Uterus (tissue), 4 donors: ENCODE results near the gene CYP11A1. TPM values are rescaled to one million over a fixed set of nuclear protein-coding genes. Genes with fewer than 3 reads are reported as not detected.

Experiments used
- DNase-seq, 2 donors: peaks; one replicate each; pipeline ENCODE4 v3.0.0-alpha.2; 2019 to 2020
- H3K27ac ChIP-seq, 2 donors: fragments of 200-600 bp; sonication (generic); 1 replicate in 1 of 2; 2 replicates in 1 of 2; pipeline ENCODE4 v1.5.1; 2016 to 2018
- H3K27me3 ChIP-seq, 2 donors: fragments of 200-600 bp; sonication (generic); one replicate each; pipeline ENCODE4 v1.5.1; 2018 to 2019; ENCODE audit warnings: control low read depth in 1 of 2
- H3K36me3 ChIP-seq, 2 donors: fragments of 200-600 bp; sonication (generic); one replicate each; pipeline ENCODE4 v1.5.1; 2019; ENCODE audit warnings: control low read depth in 1 of 2
- H3K4me1 ChIP-seq, 2 donors: fragments of 200-600 bp; sonication (generic); one replicate each; pipeline ENCODE4 v1.5.1; 2018 to 2019; ENCODE audit warnings: control low read depth in 1 of 2
- H3K4me3 ChIP-seq, 2 donors: fragments of 200-600 bp; sonication (generic); 1 replicate in 1 of 2; 2 replicates in 1 of 2; pipeline ENCODE4 v1.5.1; 2018 to 2019; ENCODE audit warnings: mild to moderate bottlenecking in 1 of 2
- H3K9me3 ChIP-seq, 2 donors: fragments of 200-600 bp; sonication (generic); one replicate each; pipeline ENCODE4 v1.5.1; 2019; ENCODE audit warnings: control low read depth in 1 of 2
- CTCF ChIP-seq, 4 experiments: fragments of 200-600 bp in 2 of 4; fragments of 450-650 bp in 2 of 4; sonication (generic) in 2 of 4; IDR thresholded peaks; one replicate each; pipeline ENCODE4 v1.5.1; 2016 to 2019; ENCODE audit warnings: antibody characterized with exemption in 4 of 4, mild to moderate bottlenecking in 2 of 4, moderate library complexity in 1 of 4
- POLR2A ChIP-seq, 2 donors: fragments of 450-650 bp; IDR thresholded peaks; one replicate each; pipeline ENCODE4 v1.6.1; 2016; ENCODE audit warnings: antibody characterized with exemption in 2 of 2, mild to moderate bottlenecking in 1 of 2, moderate library complexity in 1 of 2
- intact Hi-C: fragments of 100-400 bp; cut with DNase I; formaldehyde crosslinking; loops from one replicate; pipeline ENCODE4 v1.15.1; 2023; ENCODE audit warnings: low total_unique reads
- total RNA-seq, 4 donors: library from RNA; depleted of rRNA in 3 of 4; stranded (reverse); fragments of >200 nt in 3 of 4; gene quantifications; one replicate each; pipeline versions ENCODE4 v1.1.0 to v1.2.4, GENCODE V29; 2014 to 2023
- donor health status: DM: yes; HTN: yes; CAD: no.

The CYP11A1 gene
- total RNA-seq, 4 donors from 2014 or later, result 1.1 to 2.3 TPM; not detected in 2

DNA sequence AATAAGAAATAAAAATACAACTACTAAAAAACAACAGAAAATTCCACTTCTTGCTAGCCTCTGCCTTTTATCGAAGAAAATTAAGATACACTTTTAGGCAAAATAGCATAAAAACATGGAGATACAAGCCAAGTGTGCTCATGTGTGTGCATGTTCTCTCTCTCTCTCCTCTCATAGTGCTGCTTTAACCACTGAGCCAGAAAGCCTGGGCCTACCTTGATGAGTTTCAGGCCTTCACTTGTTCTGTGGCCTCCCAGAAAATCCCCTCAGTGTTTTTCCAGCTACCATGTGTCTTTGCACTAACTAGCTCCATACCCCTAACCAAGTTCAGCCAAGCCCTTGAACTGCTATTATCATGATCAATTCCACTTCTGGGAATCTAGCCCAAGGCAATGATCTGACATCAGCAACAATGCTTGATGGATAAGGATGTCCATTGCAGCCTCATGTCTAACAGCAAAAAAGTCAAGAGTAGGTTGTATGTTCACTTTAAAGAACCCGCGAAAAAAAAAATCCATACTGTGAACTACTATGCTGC, 18.1 kb downstream of the CYP11A1 start:
- Histone ChIP-seq H3K4me3 (no peak overlapping the region), H3K4me1 (no peaks in the 10 kb centered on the region), H3K27ac (no peak overlapping the region), H3K9me3 (no peaks in the 10 kb centered on the region), H3K27me3 (no peaks in the 10 kb centered on the region), H3K36me3 (no peaks in the 10 kb centered on the region)
- intact Hi-C loops, result no loop called here
- no peak for TF ChIP-seq POLR2A (IDR thresholded peaks at IDR 0.05)
- TF ChIP-seq CTCF (IDR thresholded peaks at IDR 0.05), result no peak
- no peak for DNase-seq

GRCh38 chr15:74347757-74348250, 19.6 kb downstream of the CYP11A1 start:
- Histone ChIP-seq H3K36me3 (no peaks in the 10 kb centered on the region), H3K9me3 (no peaks in the 10 kb centered on the region), H3K4me3 (no peak overlapping the region), H3K4me1 (no peaks in the 10 kb centered on the region), H3K27ac (no peak overlapping the region), H3K27me3 (no peaks in the 10 kb centered on the region)
- no peak for TF ChIP-seq CTCF (IDR thresholded peaks at IDR 0.05)
- TF ChIP-seq POLR2A (IDR thresholded peaks at IDR 0.05), result no peak
- DNase-seq, result no peak
- intact Hi-C loops, result no loop called here

- H3K4me3 ChIP-seq, result no peak overlapping the region
- DNase-seq, result no peak
- no peaks in the 10 kb centered on the region for H3K4me1 ChIP-seq
- H3K27ac ChIP-seq, result no peak overlapping the region
- intact Hi-C loops, result no loop called here
- no peaks in the 10 kb centered on the region for H3K27me3 ChIP-seq
- TF ChIP-seq POLR2A (IDR thresholded peaks at IDR 0.05), result no peak
- TF ChIP-seq CTCF (IDR thresholded peaks at IDR 0.05), result no peak
- H3K36me3 ChIP-seq, result no peaks in the 10 kb centered on the region
- no peaks in the 10 kb centered on the region for H3K9me3 ChIP-seq
Measured at GRCh38 chr15:74345051-74345450, 22.4 kb downstream of the CYP11A1 start.

GRCh38 chr15:74343797-74344127, 23.7 kb downstream of the CYP11A1 start:
- Histone ChIP-seq H3K36me3 (no peaks in the 10 kb centered on the region), H3K4me1 (no peaks in the 10 kb centered on the region), H3K4me3 (no peak overlapping the region), H3K9me3 (no peaks in the 10 kb centered on the region), H3K27ac (no peak overlapping the region), H3K27me3 (no peaks in the 10 kb centered on the region)
- TF ChIP-seq POLR2A (IDR thresholded peaks at IDR 0.05) (no peak), CTCF (IDR thresholded peaks at IDR 0.05) (no peak)
- DNase-seq, result no peak
- intact Hi-C loops, result no loop called here

GRCh38 chr15:74343127-74343796, 24.2 kb downstream of the CYP11A1 start:
- Histone ChIP-seq H3K36me3 (no peaks in the 10 kb centered on the region), H3K4me1 (no peaks in the 10 kb centered on the region), H3K27ac (no peak overlapping the region), H3K27me3 (no peaks in the 10 kb centered on the region), H3K9me3 (no peaks in the 10 kb centered on the region), H3K4me3 (no peak overlapping the region)
- no peak for DNase-seq
- TF ChIP-seq POLR2A (IDR thresholded peaks at IDR 0.05), result no peak
- no peak for TF ChIP-seq CTCF (IDR thresholded peaks at IDR 0.05)
- intact Hi-C loops, result no loop called here
